HG02623 (cell line): ENCODE data around the gene BGN.

Source experiments
- ATAC-seq: cut with Tn5 transposase; IDR thresholded peaks from one replicate; pipeline ENCODE4 v1.9.1; 2021; ENCODE audit warnings: moderate library complexity; ENCODE audit not compliant: unreplicated experiment

Gene BGN

GRCh38 chrX:153481043-153481442 is 13.7 kb upstream of the BGN start:
- ATAC-seq, result no peak

- no peak for ATAC-seq
Observed at GRCh38 chrX:153482376-153483015, 12.3 kb upstream of the BGN start.

GRCh38 chrX:153485396-153486080 is 9.2 kb upstream of the BGN start:
- ATAC-seq, result no peak

GRCh38 chrX:153486171-153486570 is 8.6 kb upstream of the BGN start:
- ATAC-seq, result no peak

- no peak for ATAC-seq
Observed at GRCh38 chrX:153487590-153488071, 7.1 kb upstream of the BGN start.

- no peak for ATAC-seq
Observed at GRCh38 chrX:153488231-153488914, 6.4 kb upstream of the BGN start.

- no peak for ATAC-seq
Observed at GRCh38 chrX:153490217-153490930, 4.4 kb upstream of the BGN start.

- no peak for ATAC-seq
Observed at GRCh38 chrX:153491351-153491914, 3.3 kb upstream of the BGN start.

- no peak for ATAC-seq
Observed at GRCh38 chrX:153491918-153492317, 2.9 kb upstream of the BGN start.

- ATAC-seq, result no peak
Observed at GRCh38 chrX:153492543-153492942, 2.2 kb upstream of the BGN start.

- no peak for ATAC-seq
Observed at GRCh38 chrX:153493085-153493484, 1.7 kb upstream of the BGN start.

GRCh38 chrX:153494061-153494460 is 719 bp upstream of the BGN start:
- ATAC-seq, result no peak

GRCh38 chrX:153495362-153495751 is 577 bp downstream of the BGN start:
- ATAC-seq, result no peak

- ATAC-seq, result no peak
Observed at GRCh38 chrX:153495903-153496589, 1.3 kb downstream of the BGN start.

GRCh38 chrX:153496590-153496959 is 1.8 kb downstream of the BGN start:
- no peak for ATAC-seq

GRCh38 chrX:153498453-153498852 is 3.7 kb downstream of the BGN start:
- ATAC-seq, result no peak

- no peak for ATAC-seq
Observed at GRCh38 chrX:153499341-153499740, 4.6 kb downstream of the BGN start.

- ATAC-seq, result no peak
Observed at GRCh38 chrX:153499876-153500275, 5.1 kb downstream of the BGN start.

- no peak for ATAC-seq
Observed at GRCh38 chrX:153500676-153501280, 6.0 kb downstream of the BGN start.

GRCh38 chrX:153501530-153501929 is 6.8 kb downstream of the BGN start:
- ATAC-seq, result no peak
